H9 (cell line): ENCODE results near the gene EIF4A3. TPM values are rescaled to one million over a fixed set of nuclear protein-coding genes. Genes with fewer than 3 reads are reported as not detected.

Source experiments
- DNase-seq: peaks from one replicate; pipeline ENCODE4 v3.0.0-alpha.2; 2017
- H2AFZ ChIP-seq: one replicate; pipeline ENCODE4 v1.6.1; 2013; ENCODE audit warnings: mild to moderate bottlenecking, low read length, control low read depth, moderate library complexity
- H2AK5ac ChIP-seq: 2 replicates; pipeline ENCODE4 v1.6.1; 2013; ENCODE audit warnings: low read length, control low read depth, mixed read lengths; ENCODE audit not compliant: insufficient read length
- H2BK120ac ChIP-seq: one replicate; pipeline ENCODE4 v1.6.1; 2013; ENCODE audit warnings: low read depth, mild to moderate bottlenecking, low read length, control low read depth, inconsistent platforms; ENCODE audit not compliant: poor library complexity, severe bottlenecking
- H2BK12ac ChIP-seq: 2 replicates; pipeline ENCODE4 v1.6.1; 2013; ENCODE audit warnings: low read length, control low read depth, mixed read lengths, low read depth; ENCODE audit not compliant: insufficient read length
- H2BK15ac ChIP-seq: 2 replicates; pipeline ENCODE4 v1.6.1; 2013; ENCODE audit warnings: low read depth, low read length, control low read depth
- H2BK20ac ChIP-seq: one replicate; pipeline ENCODE4 v1.6.1; 2013; ENCODE audit warnings: low read depth, mild to moderate bottlenecking, low read length, control low read depth, inconsistent platforms; ENCODE audit not compliant: poor library complexity, severe bottlenecking
- H2BK5ac ChIP-seq: 2 replicates; pipeline ENCODE4 v1.6.1; 2013; ENCODE audit warnings: low read length, control low read depth, mixed read lengths; ENCODE audit not compliant: insufficient read length
- H3K14ac ChIP-seq: 2 replicates; pipeline ENCODE4 v1.6.1; 2013; ENCODE audit warnings: low read length, control low read depth; ENCODE audit not compliant: insufficient read depth
- H3K18ac ChIP-seq: 2 replicates; pipeline ENCODE4 v1.6.1; 2013; ENCODE audit warnings: low read depth, mild to moderate bottlenecking, mixed read lengths, low read length, control low read depth; ENCODE audit not compliant: insufficient read length
- H3K23ac ChIP-seq: 2 replicates; pipeline ENCODE4 v1.6.1; 2013; ENCODE audit warnings: low read length, control low read depth, mixed read lengths, low read depth; ENCODE audit not compliant: insufficient read length
- H3K23me2 ChIP-seq: 2 replicates; pipeline ENCODE4 v1.6.1; 2013; ENCODE audit warnings: low read depth, mild to moderate bottlenecking, mixed read lengths, low read length, control low read depth; ENCODE audit not compliant: insufficient read length, poor library complexity, severe bottlenecking
- H3K27ac ChIP-seq: 2 replicates; pipeline ENCODE4 v1.5.1; 2013; ENCODE audit warnings: low read length, control low read depth, mixed read lengths, low read depth; ENCODE audit not compliant: insufficient read length
- H3K27me3 ChIP-seq: 2 replicates; pipeline ENCODE4 v1.6.1; 2013; ENCODE audit warnings: low read length, control low read depth, inconsistent platforms; ENCODE audit not compliant: insufficient read depth
- H3K4ac ChIP-seq: 2 replicates; pipeline ENCODE4 v1.6.1; 2013; ENCODE audit warnings: low read depth, mild to moderate bottlenecking, control low read depth, inconsistent platforms, low read length, moderate library complexity
- H3K4me1 ChIP-seq: 2 replicates; pipeline ENCODE4 v1.6.1; 2013; ENCODE audit warnings: low read length, control low read depth, inconsistent platforms; ENCODE audit not compliant: insufficient read depth
- H3K4me2 ChIP-seq: 2 replicates; pipeline ENCODE4 v1.6.1; 2013; ENCODE audit warnings: low read length, control low read depth, mixed read lengths; ENCODE audit not compliant: insufficient read length, insufficient read depth
- H3K56ac ChIP-seq: 2 replicates; pipeline ENCODE4 v1.6.1; 2013; ENCODE audit warnings: low read depth, mild to moderate bottlenecking, mixed read lengths, low read length, control low read depth; ENCODE audit not compliant: insufficient read length
- H3K79me1 ChIP-seq: 2 replicates; pipeline ENCODE4 v1.6.1; 2013; ENCODE audit warnings: low read depth, mild to moderate bottlenecking, moderate library complexity, low read length, control low read depth, inconsistent platforms; ENCODE audit not compliant: insufficient read depth, poor library complexity, severe bottlenecking
- H3K79me2 ChIP-seq: 2 replicates; pipeline ENCODE4 v1.6.1; 2013; ENCODE audit warnings: low read length, control low read depth, inconsistent platforms; ENCODE audit not compliant: insufficient read depth
- H3K9ac ChIP-seq: 2 replicates; pipeline ENCODE4 v1.6.1; 2013; ENCODE audit warnings: low read length, control low read depth, mixed read lengths; ENCODE audit not compliant: insufficient read length; ENCODE audit errors: extremely low read depth
- H3K9me3 ChIP-seq: one replicate; pipeline ENCODE4 v1.6.1; 2013; ENCODE audit warnings: low read depth, low read length, inconsistent platforms; ENCODE audit not compliant: control insufficient read depth
- H3T11ph ChIP-seq: one replicate; pipeline ENCODE4 v1.6.1; 2013; ENCODE audit warnings: mild to moderate bottlenecking, low read length, control low read depth, inconsistent platforms
- H4K20me1 ChIP-seq: one replicate; pipeline ENCODE4 v1.6.1; 2013; ENCODE audit not compliant: control insufficient read depth, insufficient read length, insufficient read depth
- H4K5ac ChIP-seq: 2 replicates; pipeline ENCODE4 v1.6.1; 2013; ENCODE audit warnings: low read depth, mild to moderate bottlenecking, mixed read lengths, low read length, control low read depth; ENCODE audit not compliant: insufficient read length
- H4K8ac ChIP-seq: replicated peaks from 2 replicates; pipeline ENCODE4 v1.6.1; 2013; ENCODE audit warnings: low read length, control low read depth, mixed read lengths, low read depth; ENCODE audit not compliant: insufficient read length
- H4K91ac ChIP-seq: 2 replicates; pipeline ENCODE4 v1.6.1; 2013; ENCODE audit warnings: low read depth, mild to moderate bottlenecking, moderate library complexity, mixed read lengths, low read length, control low read depth; ENCODE audit not compliant: insufficient read length
- H3K27ac Mint-ChIP-seq, 3 experiments: 2 replicates in 2 of 3; 3 replicates in 1 of 3; pipeline ENCODE4 v1.8.0; 2020 to 2021; ENCODE audit warnings: mixed read lengths in 3 of 3, mild to moderate bottlenecking in 1 of 3, moderate library complexity in 1 of 3
- H3K27me3 Mint-ChIP-seq: 2 replicates; pipeline ENCODE4 v1.8.0; 2021; ENCODE audit warnings: low read depth, mild to moderate bottlenecking, moderate library complexity, mixed read lengths
- H3K36me3 Mint-ChIP-seq, 3 experiments: 2 replicates in 2 of 3; 3 replicates in 1 of 3; pipeline ENCODE4 v1.8.0; 2020 to 2021; ENCODE audit warnings: low read depth in 3 of 3, mixed read lengths in 3 of 3; ENCODE audit not compliant: insufficient read depth in 1 of 3
- H3K4me1 Mint-ChIP-seq, 2 experiments: 2 replicates each; pipeline ENCODE4 v1.8.0; 2020; ENCODE audit warnings: mixed read lengths in 2 of 2
- H3K4me3 Mint-ChIP-seq, 2 experiments: 2 replicates in 1 of 2; 3 replicates in 1 of 2; pipeline ENCODE4 v1.8.0; 2020 to 2021; ENCODE audit warnings: mild to moderate bottlenecking in 2 of 2, mixed read lengths in 2 of 2, moderate library complexity in 1 of 2
- H3K9me3 Mint-ChIP-seq, 2 experiments: 2 replicates in 1 of 2; 3 replicates in 1 of 2; pipeline ENCODE4 v1.8.0; 2020; ENCODE audit warnings: mild to moderate bottlenecking in 2 of 2, mixed read lengths in 2 of 2, moderate library complexity in 1 of 2
- WGBS: extraction: QIAGEN DNeasy Blood & Tissue Kit; methylation state at CpG from one replicate; pipeline ENCODE4 v1.1.7; 2013; ENCODE audit warnings: missing lambda C conversion rate, low lambda C conversion rate, mixed read lengths; ENCODE audit not compliant: insufficient read length; ENCODE audit errors: extremely low coverage; 5-methylcytosine and 5-hydroxymethylcytosine counted together
- total RNA-seq: library from RNA; stranded (reverse); gene quantifications from 2 replicates; pipeline ENCODE4 v1.2.1, GENCODE V29; 2021
- TF ChIP-seq, protein P1 (sequence below): fragments of 200-600 bp; sonication (generic); conservative IDR thresholded peaks from 3 replicates; pipeline ENCODE4 v1.8.0; 2021; ENCODE audit warnings: antibody characterized with exemption, mild to moderate bottlenecking

EIF4A3 gene
- total RNA-seq, 1 experiment from 2014 or later: 162 TPM

DNA sequence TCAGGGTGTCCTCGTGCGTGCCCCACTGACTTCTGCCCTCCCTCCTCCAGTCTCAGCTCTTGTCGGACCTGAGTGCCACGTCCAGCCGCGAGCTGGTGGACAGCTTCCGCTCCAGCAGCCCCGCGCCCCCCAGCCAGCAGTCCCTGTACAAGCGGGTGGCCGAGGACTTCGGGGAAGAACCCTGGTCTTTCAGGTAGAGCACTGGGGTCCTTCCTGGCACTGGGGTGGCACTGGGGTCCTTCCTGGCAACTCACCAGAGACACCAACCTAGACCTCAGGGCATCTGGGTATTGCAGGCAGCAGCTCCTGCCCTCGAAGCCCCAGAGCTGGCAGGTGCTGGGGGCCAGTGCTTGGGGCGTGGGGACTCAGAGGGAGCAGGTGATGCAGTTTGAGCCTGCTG lies 48.2 kb upstream of the EIF4A3 start:
- peaks cover 6% of the 10 kb centered on the region for H3K27me3 Mint-ChIP-seq
- H4K91ac ChIP-seq: no peak overlapping the region
- H3K27ac Mint-ChIP-seq: peak overlapping the region in 1 of 3 experiments; percentile 82; a peak in 1 of 7 replicates
- H2BK15ac ChIP-seq: no peak overlapping the region
- no peaks in the 10 kb centered on the region for H3K23me2 ChIP-seq
- no peak overlapping the region for H3K56ac ChIP-seq
- H3K23ac ChIP-seq: no peak overlapping the region
- H4K20me1 ChIP-seq: no peaks in the 10 kb centered on the region
- no peaks in the 10 kb centered on the region for H3K79me1 ChIP-seq
- H2BK5ac ChIP-seq: no peak overlapping the region
- H2BK12ac ChIP-seq: no peak overlapping the region
- no peaks in the 10 kb centered on the region for H3K27me3 ChIP-seq
- H3K4me3 Mint-ChIP-seq: no peak overlapping the region
- H4K5ac ChIP-seq: no peak overlapping the region
- H2BK20ac ChIP-seq: no peak overlapping the region
- no peak overlapping the region for H3K9ac ChIP-seq
- no peak overlapping the region for H2AK5ac ChIP-seq
- H3K9me3 ChIP-seq: no peaks in the 10 kb centered on the region
- no peak for DNase-seq
- H3K4me2 ChIP-seq: no peak overlapping the region
- no peak overlapping the region for H3K4ac ChIP-seq
- no peak overlapping the region for H3K18ac ChIP-seq
- no peak overlapping the region for H3K27ac ChIP-seq
- H3K79me2 ChIP-seq: no peaks in the 10 kb centered on the region
- no peak overlapping the region for H2BK120ac ChIP-seq
- no peak overlapping the region for H3T11ph ChIP-seq
- H3K9me3 Mint-ChIP-seq: no peaks in the 10 kb centered on the region
- TF ChIP-seq, protein P1, sequence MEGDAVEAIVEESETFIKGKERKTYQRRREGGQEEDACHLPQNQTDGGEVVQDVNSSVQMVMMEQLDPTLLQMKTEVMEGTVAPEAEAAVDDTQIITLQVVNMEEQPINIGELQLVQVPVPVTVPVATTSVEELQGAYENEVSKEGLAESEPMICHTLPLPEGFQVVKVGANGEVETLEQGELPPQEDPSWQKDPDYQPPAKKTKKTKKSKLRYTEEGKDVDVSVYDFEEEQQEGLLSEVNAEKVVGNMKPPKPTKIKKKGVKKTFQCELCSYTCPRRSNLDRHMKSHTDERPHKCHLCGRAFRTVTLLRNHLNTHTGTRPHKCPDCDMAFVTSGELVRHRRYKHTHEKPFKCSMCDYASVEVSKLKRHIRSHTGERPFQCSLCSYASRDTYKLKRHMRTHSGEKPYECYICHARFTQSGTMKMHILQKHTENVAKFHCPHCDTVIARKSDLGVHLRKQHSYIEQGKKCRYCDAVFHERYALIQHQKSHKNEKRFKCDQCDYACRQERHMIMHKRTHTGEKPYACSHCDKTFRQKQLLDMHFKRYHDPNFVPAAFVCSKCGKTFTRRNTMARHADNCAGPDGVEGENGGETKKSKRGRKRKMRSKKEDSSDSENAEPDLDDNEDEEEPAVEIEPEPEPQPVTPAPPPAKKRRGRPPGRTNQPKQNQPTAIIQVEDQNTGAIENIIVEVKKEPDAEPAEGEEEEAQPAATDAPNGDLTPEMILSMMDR: no peak
- H3K14ac ChIP-seq: no peak overlapping the region; the same call in 1 of the 2 replicates
- H2AFZ ChIP-seq: no peak overlapping the region
- no peaks in the 10 kb centered on the region for H3K36me3 Mint-ChIP-seq
- H4K8ac ChIP-seq: no peak overlapping the region
- H3K4me1 ChIP-seq: no peaks in the 10 kb centered on the region
- peaks cover 7 to 13% of the 10 kb centered on the region in 2 experiments for H3K4me1 Mint-ChIP-seq
- no CpG with 5 or more reads among the region's 14 CpGs for WGBS
